GM23338 (cell line): ENCODE data around the gene ZSCAN1. TPM values are rescaled to one million over a fixed set of nuclear protein-coding genes. Genes with fewer than 3 reads are reported as not detected.

Source experiments
- ATAC-seq: fragments of 200-7000 bp; cut with Tn5 transposase; 3 replicates; pipeline ENCODE4 v1.9.1; 2020
- DNase-seq: peaks from one replicate; pipeline ENCODE4 v3.0.0-alpha.2; 2015; ENCODE audit warnings: low spot score
- H2AFZ ChIP-seq: fragments of 200-600 bp; sonication (generic); 2 replicates; pipeline ENCODE4 v1.8.0; 2016; ENCODE audit warnings: antibody characterized with exemption, mild to moderate bottlenecking, moderate library complexity
- H3F3A ChIP-seq: fragments of 200-600 bp; sonication (generic); replicated peaks from 2 replicates; pipeline ENCODE4 v1.8.0; 2017; ENCODE audit warnings: antibody characterized with exemption, mixed run types, low read depth
- H3K27ac ChIP-seq: fragments of 200-600 bp; sonication (generic); 2 replicates; pipeline ENCODE4 v1.6.1; 2016; ENCODE audit warnings: low read depth
- H3K27me3 ChIP-seq: fragments of 200-600 bp; sonication (generic); 2 replicates; pipeline ENCODE4 v1.8.0; 2016; ENCODE audit warnings: mild to moderate bottlenecking, mixed run types, moderate library complexity; ENCODE audit not compliant: insufficient read depth
- H3K36me3 ChIP-seq: fragments of 200-600 bp; sonication (generic); 2 replicates; pipeline ENCODE4 v1.8.0; 2016; ENCODE audit warnings: mild to moderate bottlenecking; ENCODE audit not compliant: insufficient read depth
- H3K4me1 ChIP-seq: fragments of 200-600 bp; sonication (generic); 2 replicates; pipeline ENCODE4 v1.8.0; 2016; ENCODE audit warnings: mild to moderate bottlenecking, moderate library complexity; ENCODE audit not compliant: insufficient read depth
- H3K4me2 ChIP-seq: fragments of 200-600 bp; sonication (generic); 2 replicates; pipeline ENCODE4 v1.7.1; 2017; ENCODE audit warnings: mixed run types
- H3K4me3 ChIP-seq: fragments of 200-600 bp; sonication (generic); 2 replicates; pipeline ENCODE4 v1.6.1; 2016; ENCODE audit warnings: mixed run types
- H3K79me2 ChIP-seq: fragments of 200-600 bp; sonication (generic); replicated peaks from 2 replicates; pipeline ENCODE4 v1.8.0; 2017; ENCODE audit warnings: mild to moderate bottlenecking; ENCODE audit not compliant: insufficient read depth
- H3K9me2 ChIP-seq: fragments of 200-600 bp; sonication (generic); 2 replicates; pipeline ENCODE4 v1.8.0; 2017; ENCODE audit not compliant: insufficient read depth
- H4K20me1 ChIP-seq: fragments of 200-600 bp; sonication (generic); replicated peaks from 2 replicates; pipeline ENCODE4 v1.8.0; 2017; ENCODE audit warnings: mild to moderate bottlenecking; ENCODE audit not compliant: insufficient read depth
- H3K27ac Mint-ChIP-seq: 2 replicates; pipeline ENCODE4 v1.8.0; 2020; ENCODE audit warnings: inconsistent platforms, mild to moderate bottlenecking, moderate library complexity, mixed read lengths
- H3K27me3 Mint-ChIP-seq: 3 replicates; pipeline ENCODE4 v1.8.0; 2022; ENCODE audit warnings: low read depth, mild to moderate bottlenecking, moderate library complexity, mixed read lengths, inconsistent platforms; ENCODE audit not compliant: insufficient read depth, poor library complexity
- H3K36me3 Mint-ChIP-seq: 3 replicates; pipeline ENCODE4 v1.8.0; 2021; ENCODE audit warnings: low read depth, mild to moderate bottlenecking, inconsistent platforms, moderate library complexity, mixed read lengths
- H3K4me1 Mint-ChIP-seq: 3 replicates; pipeline ENCODE4 v1.8.0; 2020; ENCODE audit warnings: mild to moderate bottlenecking, inconsistent platforms, mixed read lengths
- H3K4me3 Mint-ChIP-seq: 3 replicates; pipeline ENCODE4 v1.8.0; 2021; ENCODE audit warnings: moderate library complexity, mild to moderate bottlenecking, inconsistent platforms, mixed read lengths
- H3K9me3 Mint-ChIP-seq: 3 replicates; pipeline ENCODE4 v1.8.0; 2020; ENCODE audit warnings: moderate library complexity, mild to moderate bottlenecking, inconsistent platforms, mixed read lengths
- CREB1 ChIP-seq: fragments of 250-450 bp; sonication (Bioruptor Pico); IDR thresholded peaks from 2 replicates; pipeline ENCODE4 v1.5.0; 2020; ENCODE audit warnings: low read depth, mild to moderate bottlenecking, moderate library complexity
- EZH2 ChIP-seq: fragments of 200-600 bp; sonication (generic); IDR thresholded peaks from one replicate; pipeline ENCODE4 v1.8.0; 2017; ENCODE audit warnings: antibody characterized with exemption, mild to moderate bottlenecking, low read depth; ENCODE audit not compliant: unreplicated experiment
- EZH2phosphoT487 ChIP-seq: fragments of 200-600 bp; sonication (generic); IDR thresholded peaks from one replicate; pipeline ENCODE4 v1.8.1; 2018; ENCODE audit warnings: antibody characterized with exemption; ENCODE audit not compliant: unreplicated experiment
- JUNB ChIP-seq: IDR thresholded peaks from one replicate; pipeline ENCODE4 v1.6.1; 2016; ENCODE audit warnings: antibody characterized with exemption; ENCODE audit not compliant: unreplicated experiment
- NANOG ChIP-seq: IDR thresholded peaks from 2 replicates; pipeline ENCODE4 v1.6.1; 2016; ENCODE audit warnings: antibody characterized with exemption, borderline replicate concordance
- POLR2AphosphoS5 ChIP-seq: IDR thresholded peaks from 2 replicates; pipeline ENCODE4 v1.6.1; 2016; ENCODE audit warnings: antibody characterized with exemption, low read depth
- STAT1 ChIP-seq: IDR thresholded peaks from one replicate; pipeline ENCODE4 v1.6.1; 2016; ENCODE audit warnings: antibody characterized with exemption; ENCODE audit not compliant: unreplicated experiment
- ZNF114 ChIP-seq: fragments of 250-450 bp; sonication (Bioruptor Pico); IDR thresholded peaks from 2 replicates; pipeline ENCODE4 v1.5.0; 2020; ENCODE audit warnings: mild to moderate bottlenecking, moderate library complexity
- ZNF331 ChIP-seq: fragments of 250-450 bp; sonication (Bioruptor Pico); IDR thresholded peaks from 2 replicates; pipeline ENCODE4 v1.5.0; 2020; ENCODE audit warnings: low read depth, mild to moderate bottlenecking, moderate library complexity
- polyA plus RNA-seq: library from polyadenylated mRNA; unstranded; fragments of >200 nt; fragmentation: Nextera tagmentation; extraction: Ambion mirVana; gene quantifications from 2 replicates; pipeline ENCODE4 v1.2.1, GENCODE V29; 2016
- total RNA-seq: library from RNA; depleted of rRNA; stranded (reverse); fragments of >200 nt; shearing (Covaris generic); gene quantifications from 2 replicates; pipeline ENCODE4 v1.2.3, GENCODE V29; 2014
- TF ChIP-seq, protein P1 (sequence below): IDR thresholded peaks from one replicate; pipeline ENCODE4 v1.6.1; 2018; ENCODE audit warnings: antibody characterized with exemption; ENCODE audit not compliant: unreplicated experiment
- TF ChIP-seq, protein P2 (sequence below): fragments of 250-450 bp; sonication (Bioruptor Pico); IDR thresholded peaks from 2 replicates; pipeline ENCODE4 v1.5.0; 2020; ENCODE audit warnings: mild to moderate bottlenecking, moderate library complexity
- TF ChIP-seq, protein P3 (sequence below): IDR thresholded peaks from 2 replicates; pipeline ENCODE4 v1.6.1; 2016; ENCODE audit warnings: antibody characterized with exemption
- TF ChIP-seq, protein P4 (sequence below), 2 experiments: fragments of 200-600 bp in 1 of 2; sonication (generic) in 1 of 2; conservative IDR thresholded peaks; 2 replicates each; pipeline versions ENCODE4 v1.5.1 to v1.6.1; 2016 to 2017; ENCODE audit warnings: antibody characterized with exemption in 2 of 2, low read depth in 2 of 2, mild to moderate bottlenecking in 2 of 2, moderate library complexity in 1 of 2

ZSCAN1 gene
- total and polyA plus RNA-seq, 2 experiments from 2014 or later: 1.5 to 3.9 TPM

DNA sequence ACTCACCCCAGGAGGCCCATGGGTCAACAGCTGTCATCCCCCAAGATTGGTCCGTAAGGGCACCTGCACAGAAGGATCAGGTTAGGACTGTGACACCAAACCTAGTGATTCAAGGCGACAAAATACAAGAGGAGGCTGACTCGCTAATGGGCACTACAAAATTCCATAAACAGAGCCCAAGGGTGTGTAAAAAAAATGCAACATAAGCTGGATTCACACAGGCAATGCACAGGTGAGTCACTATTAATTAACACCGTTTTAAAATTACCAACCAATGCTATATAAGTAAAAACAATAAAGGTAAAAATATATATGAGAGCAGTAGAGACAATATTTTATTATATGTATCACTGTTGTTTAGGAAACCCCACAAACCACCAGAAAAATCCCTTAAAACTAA is 33.1 kb upstream of the ZSCAN1 start:
- TF ChIP-seq, protein P1, sequence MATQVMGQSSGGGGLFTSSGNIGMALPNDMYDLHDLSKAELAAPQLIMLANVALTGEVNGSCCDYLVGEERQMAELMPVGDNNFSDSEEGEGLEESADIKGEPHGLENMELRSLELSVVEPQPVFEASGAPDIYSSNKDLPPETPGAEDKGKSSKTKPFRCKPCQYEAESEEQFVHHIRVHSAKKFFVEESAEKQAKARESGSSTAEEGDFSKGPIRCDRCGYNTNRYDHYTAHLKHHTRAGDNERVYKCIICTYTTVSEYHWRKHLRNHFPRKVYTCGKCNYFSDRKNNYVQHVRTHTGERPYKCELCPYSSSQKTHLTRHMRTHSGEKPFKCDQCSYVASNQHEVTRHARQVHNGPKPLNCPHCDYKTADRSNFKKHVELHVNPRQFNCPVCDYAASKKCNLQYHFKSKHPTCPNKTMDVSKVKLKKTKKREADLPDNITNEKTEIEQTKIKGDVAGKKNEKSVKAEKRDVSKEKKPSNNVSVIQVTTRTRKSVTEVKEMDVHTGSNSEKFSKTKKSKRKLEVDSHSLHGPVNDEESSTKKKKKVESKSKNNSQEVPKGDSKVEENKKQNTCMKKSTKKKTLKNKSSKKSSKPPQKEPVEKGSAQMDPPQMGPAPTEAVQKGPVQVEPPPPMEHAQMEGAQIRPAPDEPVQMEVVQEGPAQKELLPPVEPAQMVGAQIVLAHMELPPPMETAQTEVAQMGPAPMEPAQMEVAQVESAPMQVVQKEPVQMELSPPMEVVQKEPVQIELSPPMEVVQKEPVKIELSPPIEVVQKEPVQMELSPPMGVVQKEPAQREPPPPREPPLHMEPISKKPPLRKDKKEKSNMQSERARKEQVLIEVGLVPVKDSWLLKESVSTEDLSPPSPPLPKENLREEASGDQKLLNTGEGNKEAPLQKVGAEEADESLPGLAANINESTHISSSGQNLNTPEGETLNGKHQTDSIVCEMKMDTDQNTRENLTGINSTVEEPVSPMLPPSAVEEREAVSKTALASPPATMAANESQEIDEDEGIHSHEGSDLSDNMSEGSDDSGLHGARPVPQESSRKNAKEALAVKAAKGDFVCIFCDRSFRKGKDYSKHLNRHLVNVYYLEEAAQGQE: no peak
- TF ChIP-seq CREB1 (CRISPR knock-in tag): no peak
- TF ChIP-seq NANOG: no peak
- TF ChIP-seq STAT1: no peak
- TF ChIP-seq, protein P2, sequence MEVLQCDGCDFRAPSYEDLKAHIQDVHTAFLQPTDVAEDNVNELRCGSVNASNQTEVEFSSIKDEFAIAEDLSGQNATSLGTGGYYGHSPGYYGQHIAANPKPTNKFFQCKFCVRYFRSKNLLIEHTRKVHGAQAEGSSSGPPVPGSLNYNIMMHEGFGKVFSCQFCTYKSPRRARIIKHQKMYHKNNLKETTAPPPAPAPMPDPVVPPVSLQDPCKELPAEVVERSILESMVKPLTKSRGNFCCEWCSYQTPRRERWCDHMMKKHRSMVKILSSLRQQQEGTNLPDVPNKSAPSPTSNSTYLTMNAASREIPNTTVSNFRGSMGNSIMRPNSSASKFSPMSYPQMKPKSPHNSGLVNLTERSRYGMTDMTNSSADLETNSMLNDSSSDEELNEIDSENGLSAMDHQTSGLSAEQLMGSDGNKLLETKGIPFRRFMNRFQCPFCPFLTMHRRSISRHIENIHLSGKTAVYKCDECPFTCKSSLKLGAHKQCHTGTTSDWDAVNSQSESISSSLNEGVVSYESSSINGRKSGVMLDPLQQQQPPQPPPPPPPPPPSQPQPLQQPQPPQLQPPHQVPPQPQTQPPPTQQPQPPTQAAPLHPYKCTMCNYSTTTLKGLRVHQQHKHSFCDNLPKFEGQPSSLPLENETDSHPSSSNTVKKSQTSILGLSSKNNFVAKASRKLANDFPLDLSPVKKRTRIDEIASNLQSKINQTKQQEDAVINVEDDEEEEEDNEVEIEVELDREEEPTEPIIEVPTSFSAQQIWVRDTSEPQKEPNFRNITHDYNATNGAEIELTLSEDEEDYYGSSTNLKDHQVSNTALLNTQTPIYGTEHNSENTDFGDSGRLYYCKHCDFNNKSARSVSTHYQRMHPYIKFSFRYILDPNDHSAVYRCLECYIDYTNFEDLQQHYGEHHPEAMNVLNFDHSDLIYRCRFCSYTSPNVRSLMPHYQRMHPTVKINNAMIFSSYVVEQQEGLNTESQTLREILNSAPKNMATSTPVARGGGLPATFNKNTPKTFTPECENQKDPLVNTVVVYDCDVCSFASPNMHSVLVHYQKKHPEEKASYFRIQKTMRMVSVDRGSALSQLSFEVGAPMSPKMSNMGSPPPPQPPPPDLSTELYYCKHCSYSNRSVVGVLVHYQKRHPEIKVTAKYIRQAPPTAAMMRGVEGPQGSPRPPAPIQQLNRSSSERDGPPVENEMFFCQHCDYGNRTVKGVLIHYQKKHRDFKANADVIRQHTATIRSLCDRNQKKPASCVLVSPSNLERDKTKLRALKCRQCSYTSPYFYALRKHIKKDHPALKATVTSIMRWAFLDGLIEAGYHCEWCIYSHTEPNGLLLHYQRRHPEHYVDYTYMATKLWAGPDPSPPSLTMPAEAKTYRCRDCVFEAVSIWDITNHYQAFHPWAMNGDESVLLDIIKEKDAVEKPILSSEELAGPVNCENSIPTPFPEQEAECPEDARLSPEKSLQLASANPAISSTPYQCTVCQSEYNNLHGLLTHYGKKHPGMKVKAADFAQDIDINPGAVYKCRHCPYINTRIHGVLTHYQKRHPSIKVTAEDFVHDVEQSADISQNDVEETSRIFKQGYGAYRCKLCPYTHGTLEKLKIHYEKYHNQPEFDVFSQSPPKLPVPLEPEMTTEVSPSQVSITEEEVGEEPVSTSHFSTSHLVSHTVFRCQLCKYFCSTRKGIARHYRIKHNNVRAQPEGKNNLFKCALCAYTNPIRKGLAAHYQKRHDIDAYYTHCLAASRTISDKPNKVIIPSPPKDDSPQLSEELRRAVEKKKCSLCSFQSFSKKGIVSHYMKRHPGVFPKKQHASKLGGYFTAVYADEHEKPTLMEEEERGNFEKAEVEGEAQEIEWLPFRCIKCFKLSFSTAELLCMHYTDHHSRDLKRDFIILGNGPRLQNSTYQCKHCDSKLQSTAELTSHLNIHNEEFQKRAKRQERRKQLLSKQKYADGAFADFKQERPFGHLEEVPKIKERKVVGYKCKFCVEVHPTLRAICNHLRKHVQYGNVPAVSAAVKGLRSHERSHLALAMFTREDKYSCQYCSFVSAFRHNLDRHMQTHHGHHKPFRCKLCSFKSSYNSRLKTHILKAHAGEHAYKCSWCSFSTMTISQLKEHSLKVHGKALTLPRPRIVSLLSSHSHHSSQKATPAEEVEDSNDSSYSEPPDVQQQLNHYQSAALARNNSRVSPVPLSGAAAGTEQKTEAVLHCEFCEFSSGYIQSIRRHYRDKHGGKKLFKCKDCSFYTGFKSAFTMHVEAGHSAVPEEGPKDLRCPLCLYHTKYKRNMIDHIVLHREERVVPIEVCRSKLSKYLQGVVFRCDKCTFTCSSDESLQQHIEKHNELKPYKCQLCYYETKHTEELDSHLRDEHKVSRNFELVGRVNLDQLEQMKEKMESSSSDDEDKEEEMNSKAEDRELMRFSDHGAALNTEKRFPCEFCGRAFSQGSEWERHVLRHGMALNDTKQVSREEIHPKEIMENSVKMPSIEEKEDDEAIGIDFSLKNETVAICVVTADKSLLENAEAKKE (CRISPR knock-in tag): no peak
- TF ChIP-seq POLR2AphosphoS5: no peak
- TF ChIP-seq, protein P3, sequence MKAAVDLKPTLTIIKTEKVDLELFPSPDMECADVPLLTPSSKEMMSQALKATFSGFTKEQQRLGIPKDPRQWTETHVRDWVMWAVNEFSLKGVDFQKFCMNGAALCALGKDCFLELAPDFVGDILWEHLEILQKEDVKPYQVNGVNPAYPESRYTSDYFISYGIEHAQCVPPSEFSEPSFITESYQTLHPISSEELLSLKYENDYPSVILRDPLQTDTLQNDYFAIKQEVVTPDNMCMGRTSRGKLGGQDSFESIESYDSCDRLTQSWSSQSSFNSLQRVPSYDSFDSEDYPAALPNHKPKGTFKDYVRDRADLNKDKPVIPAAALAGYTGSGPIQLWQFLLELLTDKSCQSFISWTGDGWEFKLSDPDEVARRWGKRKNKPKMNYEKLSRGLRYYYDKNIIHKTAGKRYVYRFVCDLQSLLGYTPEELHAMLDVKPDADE: no peak
- no peak for TF ChIP-seq EZH2
- no peak for TF ChIP-seq ZNF331
- TF ChIP-seq JUNB: no peak
- TF ChIP-seq, protein P4, sequence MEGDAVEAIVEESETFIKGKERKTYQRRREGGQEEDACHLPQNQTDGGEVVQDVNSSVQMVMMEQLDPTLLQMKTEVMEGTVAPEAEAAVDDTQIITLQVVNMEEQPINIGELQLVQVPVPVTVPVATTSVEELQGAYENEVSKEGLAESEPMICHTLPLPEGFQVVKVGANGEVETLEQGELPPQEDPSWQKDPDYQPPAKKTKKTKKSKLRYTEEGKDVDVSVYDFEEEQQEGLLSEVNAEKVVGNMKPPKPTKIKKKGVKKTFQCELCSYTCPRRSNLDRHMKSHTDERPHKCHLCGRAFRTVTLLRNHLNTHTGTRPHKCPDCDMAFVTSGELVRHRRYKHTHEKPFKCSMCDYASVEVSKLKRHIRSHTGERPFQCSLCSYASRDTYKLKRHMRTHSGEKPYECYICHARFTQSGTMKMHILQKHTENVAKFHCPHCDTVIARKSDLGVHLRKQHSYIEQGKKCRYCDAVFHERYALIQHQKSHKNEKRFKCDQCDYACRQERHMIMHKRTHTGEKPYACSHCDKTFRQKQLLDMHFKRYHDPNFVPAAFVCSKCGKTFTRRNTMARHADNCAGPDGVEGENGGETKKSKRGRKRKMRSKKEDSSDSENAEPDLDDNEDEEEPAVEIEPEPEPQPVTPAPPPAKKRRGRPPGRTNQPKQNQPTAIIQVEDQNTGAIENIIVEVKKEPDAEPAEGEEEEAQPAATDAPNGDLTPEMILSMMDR (conservative IDR thresholded peaks at IDR 0.05; ENCODE audit: low read depth in 2 of 2): no peak
- no peak for TF ChIP-seq EZH2phosphoT487
- no peak for TF ChIP-seq ZNF114 (CRISPR knock-in tag)
- ATAC-seq: no peak

More for the DNA sequence above, 33.1 kb upstream of the ZSCAN1 start:
- Mint-ChIP-seq H3K27me3 (peaks cover 7% of the 10 kb centered on the region), H3K4me3 (peak overlapping the region; percentile 80), H3K9me3 (peaks cover 51% of the 10 kb centered on the region), H3K36me3 (peaks cover 92% of the 10 kb centered on the region), H3K4me1 (peaks cover 21% of the 10 kb centered on the region), H3K27ac (no peak overlapping the region)
- Histone ChIP-seq H3K27ac (no peak overlapping the region), H3K4me1 (peaks cover 18% of the 10 kb centered on the region), H3K4me3 (peak overlapping the region; percentile 92), H3F3A (peaks cover 8% of the 10 kb centered on the region; the same call in 1 of the 2 replicates), H3K9me2 (no peaks in the 10 kb centered on the region), H4K20me1 (peaks cover 9% of the 10 kb centered on the region), H3K36me3 (peaks cover 27% of the 10 kb centered on the region), H2AFZ (no peak overlapping the region), H3K4me2 (peak overlapping the region; percentile 80), H3K79me2 (peaks cover 51% of the 10 kb centered on the region), H3K27me3 (no peaks in the 10 kb centered on the region)
- no peak for DNase-seq
